ENCODE results near the gene TMEM204.

- TF ChIP-seq EZH2 (IDR thresholded peaks at IDR 0.05; ENCODE audit: low read depth) (no peak), CTCF (conservative IDR thresholded peaks at IDR 0.05) (no peak)
Measured at GRCh38 chr16:1532081-1532760, 1.2 kb upstream of the TMEM204 start.

Measured in PC-9 (cell line).